ENCODE results near the gene PPFIA4.
"Not testable (repeated sequence)": the region's sequence is repeated elsewhere in the genome, so short reads cannot be mapped to it uniquely, and the experiment has no call there.

PPFIA4 gene

GRCh38 chr1:202982715-202983430 lies 43.4 kb upstream of the PPFIA4 start:
- H2AK5ac ChIP-seq (ENCODE audit: low read length) = no peak overlapping the region
- H3K79me1 ChIP-seq (ENCODE audit: low read length) = no peaks in the 10 kb centered on the region
- no peak overlapping the region for H4K8ac ChIP-seq (ENCODE audit: low read depth, low read length)
- H3K4me3 ChIP-seq (ENCODE audit: low read depth, low read length) = no peak overlapping the region
- no peak overlapping the region for H4K91ac ChIP-seq (ENCODE audit: low read depth, low read length)
- no peak overlapping the region for H4K12ac ChIP-seq (ENCODE audit: low read depth, low read length)
- H3K4ac ChIP-seq (ENCODE audit: low read depth, low read length) = no peak overlapping the region
- no peaks in the 10 kb centered on the region for H3K4me1 ChIP-seq (ENCODE audit: control insufficient read depth in 1 of 2, insufficient read depth in 2 of 2, low read length in 2 of 2)
- H2AFZ ChIP-seq (ENCODE audit: insufficient read depth, low read length, poor library complexity) = no peak overlapping the region
- no peak overlapping the region for H3K27ac ChIP-seq (ENCODE audit: low read depth, low read length)
- no peaks in the 10 kb centered on the region for H3K36me3 ChIP-seq (ENCODE audit: control insufficient read depth in 1 of 2, insufficient read depth in 2 of 2, low read length in 2 of 2)
- DNase-seq = peak; percentile 35 to 71
- no peaks in the 10 kb centered on the region for H3K9me3 ChIP-seq (ENCODE audit: insufficient read depth, low read depth, low read length)
- no peak overlapping the region for H3K18ac ChIP-seq (ENCODE audit: low read length)
- H3K14ac ChIP-seq (ENCODE audit: low read length) = no peak overlapping the region
- H3K9ac ChIP-seq (ENCODE audit: low read length) = no peak overlapping the region
- no peaks in the 10 kb centered on the region for H3K79me2 ChIP-seq (ENCODE audit: control insufficient read depth, insufficient read depth, low read length, poor library complexity)
- no CpG with 5 or more reads among the region's 3 CpGs for WGBS (ENCODE audit: extremely low coverage, insufficient coverage, insufficient read length)
- no peaks in the 10 kb centered on the region for H3K27me3 ChIP-seq (ENCODE audit: insufficient read depth, low read length)
- H3K23ac ChIP-seq (ENCODE audit: low read length) = no peak overlapping the region
- no peak overlapping the region for H2BK120ac ChIP-seq (ENCODE audit: insufficient read depth, low read length, poor library complexity)
- no peak overlapping the region for H2BK5ac ChIP-seq (ENCODE audit: low read depth, low read length, poor library complexity)
- H3K4me2 ChIP-seq (ENCODE audit: low read length) = no peak overlapping the region
- H2BK12ac ChIP-seq (ENCODE audit: low read length) = no peak overlapping the region

GRCh38 chr1:202986120-202986519 lies 40.2 kb upstream of the PPFIA4 start:
- H3K9ac ChIP-seq (ENCODE audit: low read length) = not testable (repeated sequence)
- no CpG with 5 or more reads among the region's 9 CpGs for WGBS (ENCODE audit: extremely low coverage, insufficient coverage, insufficient read length)

GRCh38 chr1:202987255-202987654 lies 39.0 kb upstream of the PPFIA4 start:
- no peak overlapping the region for H4K8ac ChIP-seq (ENCODE audit: low read depth, low read length)
- no peak overlapping the region for H2AK5ac ChIP-seq (ENCODE audit: low read length)
- no peak overlapping the region for H4K12ac ChIP-seq (ENCODE audit: low read depth, low read length)
- no CpG with 5 or more reads among the region's 7 CpGs for WGBS (ENCODE audit: extremely low coverage, insufficient coverage, insufficient read length)
- no peaks in the 10 kb centered on the region for H3K4me1 ChIP-seq (ENCODE audit: control insufficient read depth in 1 of 2, insufficient read depth in 2 of 2, low read length in 2 of 2)
- no peak overlapping the region for H3K4me3 ChIP-seq (ENCODE audit: low read depth, low read length)
- H2BK5ac ChIP-seq (ENCODE audit: low read depth, low read length, poor library complexity) = no peak overlapping the region
- no peak for DNase-seq
- H3K23ac ChIP-seq (ENCODE audit: low read length) = no peak overlapping the region
- H4K91ac ChIP-seq (ENCODE audit: low read depth, low read length) = no peak overlapping the region
- no peaks in the 10 kb centered on the region for H3K79me1 ChIP-seq (ENCODE audit: low read length)
- no peak overlapping the region for H3K4ac ChIP-seq (ENCODE audit: low read depth, low read length)
- H3K36me3 ChIP-seq (ENCODE audit: control insufficient read depth in 1 of 2, insufficient read depth in 2 of 2, low read length in 2 of 2) = no peaks in the 10 kb centered on the region
- H3K9ac ChIP-seq (ENCODE audit: low read length) = no peak overlapping the region
- no peaks in the 10 kb centered on the region for H3K27me3 ChIP-seq (ENCODE audit: insufficient read depth, low read length)
- no peak overlapping the region for H3K4me2 ChIP-seq (ENCODE audit: low read length)
- no peaks in the 10 kb centered on the region for H3K9me3 ChIP-seq (ENCODE audit: insufficient read depth, low read depth, low read length)
- no peak overlapping the region for H3K18ac ChIP-seq (ENCODE audit: low read length)
- H2AFZ ChIP-seq (ENCODE audit: insufficient read depth, low read length, poor library complexity) = no peak overlapping the region
- no peak overlapping the region for H2BK12ac ChIP-seq (ENCODE audit: low read length)
- no peak overlapping the region for H2BK120ac ChIP-seq (ENCODE audit: insufficient read depth, low read length, poor library complexity)
- no peak overlapping the region for H3K14ac ChIP-seq (ENCODE audit: low read length)
- H3K79me2 ChIP-seq (ENCODE audit: control insufficient read depth, insufficient read depth, low read length, poor library complexity) = no peaks in the 10 kb centered on the region
- no peak overlapping the region for H3K27ac ChIP-seq (ENCODE audit: low read depth, low read length)

More at GRCh38 chr1:202986120-202986519, 40.2 kb upstream of the PPFIA4 start:
- not testable (repeated sequence) for H3K79me2 ChIP-seq (ENCODE audit: control insufficient read depth, insufficient read depth, low read length, poor library complexity); H3K36me3 ChIP-seq (ENCODE audit: control insufficient read depth in 1 of 2, insufficient read depth in 2 of 2, low read length in 2 of 2); H2AFZ ChIP-seq (ENCODE audit: insufficient read depth, low read length, poor library complexity); H3K9me3 ChIP-seq (ENCODE audit: insufficient read depth, low read depth, low read length); H4K91ac ChIP-seq (ENCODE audit: low read depth, low read length); H3K27ac ChIP-seq (ENCODE audit: low read depth, low read length); H2BK5ac ChIP-seq (ENCODE audit: low read depth, low read length, poor library complexity); DNase-seq; H4K12ac ChIP-seq (ENCODE audit: low read depth, low read length); H3K18ac ChIP-seq (ENCODE audit: low read length); H3K4me2 ChIP-seq (ENCODE audit: low read length); H3K14ac ChIP-seq (ENCODE audit: low read length); H2AK5ac ChIP-seq (ENCODE audit: low read length); H3K27me3 ChIP-seq (ENCODE audit: insufficient read depth, low read length); H4K8ac ChIP-seq (ENCODE audit: low read depth, low read length); H3K23ac ChIP-seq (ENCODE audit: low read length); H3K4ac ChIP-seq (ENCODE audit: low read depth, low read length); H3K4me3 ChIP-seq (ENCODE audit: low read depth, low read length); H2BK120ac ChIP-seq (ENCODE audit: insufficient read depth, low read length, poor library complexity); H3K79me1 ChIP-seq (ENCODE audit: low read length); H2BK12ac ChIP-seq (ENCODE audit: low read length); H3K4me1 ChIP-seq (ENCODE audit: control insufficient read depth in 1 of 2, insufficient read depth in 2 of 2, low read length in 2 of 2)

- H3K27me3 ChIP-seq (ENCODE audit: insufficient read depth, low read length) = no peaks in the 10 kb centered on the region
- H3K9me3 ChIP-seq (ENCODE audit: insufficient read depth, low read depth, low read length) = no peaks in the 10 kb centered on the region
- no peak overlapping the region for H4K12ac ChIP-seq (ENCODE audit: low read depth, low read length)
- no peak overlapping the region for H3K14ac ChIP-seq (ENCODE audit: low read length)
- no peak overlapping the region for H2BK120ac ChIP-seq (ENCODE audit: insufficient read depth, low read length, poor library complexity)
- H2AFZ ChIP-seq (ENCODE audit: insufficient read depth, low read length, poor library complexity) = no peak overlapping the region
- no peak overlapping the region for H3K27ac ChIP-seq (ENCODE audit: low read depth, low read length)
- H2BK12ac ChIP-seq (ENCODE audit: low read length) = no peak overlapping the region
- no peak overlapping the region for H2BK5ac ChIP-seq (ENCODE audit: low read depth, low read length, poor library complexity)
- no peak overlapping the region for H2AK5ac ChIP-seq (ENCODE audit: low read length)
- WGBS (ENCODE audit: extremely low coverage, insufficient coverage, insufficient read length) = no CpG with 5 or more reads among the region's 5 CpGs
- H3K79me1 ChIP-seq (ENCODE audit: low read length) = no peaks in the 10 kb centered on the region
- no peaks in the 10 kb centered on the region for H3K79me2 ChIP-seq (ENCODE audit: control insufficient read depth, insufficient read depth, low read length, poor library complexity)
- no peak overlapping the region for H4K91ac ChIP-seq (ENCODE audit: low read depth, low read length)
- no peak overlapping the region for H4K8ac ChIP-seq (ENCODE audit: low read depth, low read length)
- no peak overlapping the region for H3K4ac ChIP-seq (ENCODE audit: low read depth, low read length)
- H3K4me3 ChIP-seq (ENCODE audit: low read depth, low read length) = no peak overlapping the region
- no peak overlapping the region for H3K4me2 ChIP-seq (ENCODE audit: low read length)
- no peaks in the 10 kb centered on the region for H3K4me1 ChIP-seq (ENCODE audit: control insufficient read depth in 1 of 2, insufficient read depth in 2 of 2, low read length in 2 of 2)
- no peak overlapping the region for H3K18ac ChIP-seq (ENCODE audit: low read length)
- H3K36me3 ChIP-seq (ENCODE audit: control insufficient read depth in 1 of 2, insufficient read depth in 2 of 2, low read length in 2 of 2) = no peaks in the 10 kb centered on the region
- no peak for DNase-seq
- no peak overlapping the region for H3K9ac ChIP-seq (ENCODE audit: low read length)
- H3K23ac ChIP-seq (ENCODE audit: low read length) = no peak overlapping the region
Observed at GRCh38 chr1:202987922-202988583, 38.2 kb upstream of the PPFIA4 start.

Data from trophoblast cell (in vitro differentiated cells and primary cell).